GM12865 (cell line): ENCODE data around the gene FXYD5.

Source experiments
- DNase-seq: peaks from one replicate; pipeline ENCODE4 v3.0.0; 2010; ENCODE audit warnings: low read depth
- H3K4me3 ChIP-seq: 2 replicates; pipeline ENCODE4 v1.5.1; 2011; ENCODE audit warnings: mild to moderate bottlenecking, low read depth, low read length, control low read depth
- TF ChIP-seq, protein P1 (sequence below): IDR thresholded peaks from 2 replicates; pipeline ENCODE4 v1.5.1; 2011; ENCODE audit warnings: low read length, control low read depth, low read depth, inconsistent platforms; ENCODE audit not compliant: insufficient read depth; ENCODE audit errors: missing control alignments

The FXYD5 gene

DNA sequence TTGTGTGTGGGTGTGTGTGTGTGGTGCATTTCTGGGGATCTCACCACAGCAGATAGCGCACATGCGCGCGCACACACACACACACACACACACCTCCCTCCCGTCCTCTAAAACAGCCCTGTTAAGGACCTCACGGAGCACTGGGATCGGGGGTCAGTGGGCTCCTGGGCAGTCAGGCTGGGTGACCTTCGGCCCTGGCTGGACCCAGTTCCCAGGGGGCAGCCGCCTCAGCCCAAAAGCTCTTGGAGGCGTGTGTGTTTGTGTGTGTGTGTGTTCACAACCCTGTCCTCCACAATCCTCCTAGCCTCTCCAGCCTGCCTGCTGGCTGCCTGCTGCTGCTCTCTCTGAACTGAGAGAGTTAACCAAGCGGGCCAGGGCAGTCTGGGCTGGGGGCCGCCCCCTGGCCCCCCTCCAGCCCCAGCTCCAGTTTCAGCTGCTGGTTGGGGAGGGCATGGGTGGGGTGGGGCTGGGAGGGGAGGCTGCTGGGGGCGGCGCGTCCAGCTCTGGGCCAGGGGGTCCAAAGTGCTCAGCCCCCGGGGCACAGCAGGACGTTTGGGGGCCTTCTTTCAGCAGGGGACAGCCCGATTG is 16.1 kb upstream of the FXYD5 start, which contains the start of gene FXYD1:
TSS of gene FXYD1 (plus strand) at position 520 of the 588 bp plus-strand sequence. CDS start 1,256 bp downstream, outside the sequence.
- DNase-seq, result no peak
- H3K4me3 ChIP-seq, result no peak within 1 kb of the TSS
- TF ChIP-seq, protein P1, sequence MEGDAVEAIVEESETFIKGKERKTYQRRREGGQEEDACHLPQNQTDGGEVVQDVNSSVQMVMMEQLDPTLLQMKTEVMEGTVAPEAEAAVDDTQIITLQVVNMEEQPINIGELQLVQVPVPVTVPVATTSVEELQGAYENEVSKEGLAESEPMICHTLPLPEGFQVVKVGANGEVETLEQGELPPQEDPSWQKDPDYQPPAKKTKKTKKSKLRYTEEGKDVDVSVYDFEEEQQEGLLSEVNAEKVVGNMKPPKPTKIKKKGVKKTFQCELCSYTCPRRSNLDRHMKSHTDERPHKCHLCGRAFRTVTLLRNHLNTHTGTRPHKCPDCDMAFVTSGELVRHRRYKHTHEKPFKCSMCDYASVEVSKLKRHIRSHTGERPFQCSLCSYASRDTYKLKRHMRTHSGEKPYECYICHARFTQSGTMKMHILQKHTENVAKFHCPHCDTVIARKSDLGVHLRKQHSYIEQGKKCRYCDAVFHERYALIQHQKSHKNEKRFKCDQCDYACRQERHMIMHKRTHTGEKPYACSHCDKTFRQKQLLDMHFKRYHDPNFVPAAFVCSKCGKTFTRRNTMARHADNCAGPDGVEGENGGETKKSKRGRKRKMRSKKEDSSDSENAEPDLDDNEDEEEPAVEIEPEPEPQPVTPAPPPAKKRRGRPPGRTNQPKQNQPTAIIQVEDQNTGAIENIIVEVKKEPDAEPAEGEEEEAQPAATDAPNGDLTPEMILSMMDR, result no peak

DNA sequence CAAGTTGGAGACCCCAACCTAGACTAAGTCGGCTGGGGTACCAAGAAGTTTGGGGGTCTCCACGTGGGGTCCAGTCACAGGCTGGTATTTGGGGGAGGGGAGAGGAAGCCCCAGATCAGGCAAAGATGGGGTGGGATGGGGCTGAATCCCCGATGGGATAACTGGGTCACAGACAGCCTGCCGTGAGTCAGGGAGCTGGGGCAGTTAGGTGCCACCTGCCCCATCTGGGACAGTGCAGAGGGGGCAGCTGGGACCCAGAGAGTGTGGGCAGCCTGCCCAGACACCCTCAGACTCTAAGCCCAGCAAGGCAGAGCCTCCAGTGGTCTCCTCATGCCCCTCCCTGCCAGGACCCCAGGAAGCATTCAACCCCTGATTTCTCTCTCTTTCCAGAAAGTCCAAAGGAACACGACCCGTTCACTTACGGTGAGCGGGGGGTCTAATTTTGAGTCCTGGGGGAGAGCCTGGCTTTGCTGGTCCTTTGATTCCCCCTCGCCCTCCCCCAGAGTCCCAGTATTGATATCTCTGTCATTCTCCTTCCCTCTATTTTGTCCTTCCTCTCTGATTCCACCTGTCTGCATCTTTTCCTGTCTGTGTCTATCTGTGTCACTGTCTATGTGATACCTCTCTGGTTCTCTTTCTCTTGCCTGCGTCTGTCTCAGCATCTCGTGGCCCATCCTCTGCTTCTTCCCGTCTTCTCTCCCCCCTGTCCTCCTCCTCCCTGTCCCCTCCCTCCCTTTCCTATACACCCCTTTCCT is 14.2 kb upstream of the FXYD5 start:
- H3K4me3 ChIP-seq, result no peak overlapping the region
- no peak for DNase-seq
- TF ChIP-seq, protein P1, result no peak

DNA sequence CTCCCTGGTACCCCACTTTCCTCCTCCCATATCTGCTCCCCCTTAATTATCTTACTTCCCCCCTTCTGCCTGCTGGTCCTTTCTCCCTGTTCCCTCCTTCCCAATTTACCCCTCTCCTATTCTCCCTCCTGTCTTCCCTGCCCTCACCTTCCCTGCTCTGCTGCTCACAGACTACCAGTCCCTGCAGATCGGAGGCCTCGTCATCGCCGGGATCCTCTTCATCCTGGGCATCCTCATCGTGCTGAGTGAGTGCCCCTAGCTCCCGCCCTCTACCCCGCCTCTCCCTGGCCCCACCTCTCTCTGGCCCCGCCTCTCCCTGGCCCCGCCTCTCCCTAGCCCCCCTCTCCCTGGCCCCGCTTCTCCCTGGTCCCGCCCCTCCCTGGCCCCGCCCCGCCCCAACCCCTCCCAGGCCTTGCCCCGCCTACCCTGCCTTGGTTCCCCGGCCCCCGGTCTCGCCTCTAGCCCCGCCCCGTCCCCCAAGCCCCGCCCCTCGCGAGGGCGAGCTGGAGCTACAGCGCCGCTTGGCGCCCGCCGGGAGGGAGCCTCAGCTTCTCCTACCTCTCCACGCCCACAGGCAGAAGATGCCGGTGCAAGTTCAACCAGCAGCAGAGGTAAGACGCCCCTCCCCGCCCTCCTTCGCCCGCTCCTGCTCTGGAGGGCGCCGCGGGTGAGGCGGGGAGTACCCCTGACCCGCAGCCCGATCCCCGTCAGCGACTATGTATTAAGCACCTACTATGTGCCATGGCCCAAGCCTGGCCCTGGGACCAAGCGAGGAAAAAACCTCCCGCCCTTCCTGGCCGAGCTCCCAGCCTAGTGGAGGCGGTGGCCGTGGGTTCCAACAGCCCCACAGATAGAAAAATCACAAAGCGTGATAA is 13.3 kb upstream of the FXYD5 start:
- no peak overlapping the region for H3K4me3 ChIP-seq
- TF ChIP-seq, protein P1, result peak; percentile 57
- DNase-seq, result peak; percentile 92

DNA sequence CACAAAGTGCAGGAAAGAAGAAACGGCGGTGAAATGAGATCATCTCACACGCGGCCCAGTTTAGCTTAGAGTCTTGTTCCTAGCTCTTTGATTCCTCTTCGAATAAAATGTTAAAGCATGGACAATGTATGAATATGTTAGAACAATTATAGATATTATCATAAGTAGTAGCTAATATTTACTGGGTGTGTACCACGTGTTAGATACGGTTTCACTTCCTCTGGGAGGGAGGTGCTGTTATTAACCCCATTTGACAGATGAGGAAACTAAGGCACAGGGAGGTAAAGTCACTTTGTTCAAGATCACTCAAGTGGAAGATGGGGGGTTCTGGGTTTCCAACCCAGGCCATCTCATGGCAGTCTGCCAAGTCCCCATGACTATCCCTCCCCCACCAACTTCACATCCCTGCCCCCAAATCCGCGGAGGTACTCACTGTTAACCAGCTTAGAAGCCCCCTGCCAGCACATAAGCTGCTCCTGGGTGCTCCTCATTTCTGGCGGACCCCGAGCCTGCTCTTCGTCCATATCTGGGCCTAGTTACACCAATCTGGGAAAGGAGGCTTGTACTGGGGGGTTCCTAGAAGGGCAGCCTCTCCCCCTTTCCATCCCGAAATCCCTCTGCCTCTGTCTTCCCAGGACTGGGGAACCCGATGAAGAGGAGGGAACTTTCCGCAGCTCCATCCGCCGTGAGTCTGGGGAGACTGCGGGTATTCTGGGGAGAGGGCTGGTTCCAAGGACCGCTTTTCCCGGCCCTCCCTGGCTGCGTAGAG is 12.5 kb upstream of the FXYD5 start:
- TF ChIP-seq, protein P1, result no peak
- no peak for DNase-seq
- H3K4me3 ChIP-seq, result no peak overlapping the region

DNA sequence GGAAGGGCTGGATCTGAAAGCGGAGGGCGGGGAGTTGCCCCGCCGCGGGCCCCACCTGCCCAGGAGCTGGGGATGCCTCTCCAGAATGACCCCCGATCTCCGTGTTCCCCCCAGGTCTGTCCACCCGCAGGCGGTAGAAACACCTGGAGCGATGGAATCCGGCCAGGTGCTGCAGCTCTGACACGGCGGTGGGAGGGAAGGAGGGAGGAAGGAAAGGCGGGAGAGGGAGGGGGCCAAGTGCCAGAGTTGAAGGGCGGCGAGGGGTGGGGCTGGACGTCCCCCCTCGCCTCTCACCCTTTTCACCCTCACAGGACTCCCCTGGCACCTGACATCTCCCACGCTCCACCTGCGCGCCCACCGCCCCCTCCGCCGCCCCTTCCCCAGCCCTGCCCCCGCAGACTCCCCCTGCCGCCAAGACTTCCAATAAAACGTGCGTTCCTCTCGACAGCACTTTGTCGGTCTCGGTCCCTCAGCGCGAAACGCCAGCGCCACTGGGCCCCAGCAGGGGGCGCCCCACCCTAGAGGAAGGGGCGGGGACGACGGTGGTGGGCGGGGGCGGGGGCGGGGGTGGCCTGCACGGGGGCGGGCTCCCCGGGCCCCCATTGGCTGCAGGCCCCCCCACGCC is 11.8 kb upstream of the FXYD5 start:
- TF ChIP-seq, protein P1, result peak; percentile 48
- H3K4me3 ChIP-seq, result no peak overlapping the region
- DNase-seq, result peak; percentile 62

DNA sequence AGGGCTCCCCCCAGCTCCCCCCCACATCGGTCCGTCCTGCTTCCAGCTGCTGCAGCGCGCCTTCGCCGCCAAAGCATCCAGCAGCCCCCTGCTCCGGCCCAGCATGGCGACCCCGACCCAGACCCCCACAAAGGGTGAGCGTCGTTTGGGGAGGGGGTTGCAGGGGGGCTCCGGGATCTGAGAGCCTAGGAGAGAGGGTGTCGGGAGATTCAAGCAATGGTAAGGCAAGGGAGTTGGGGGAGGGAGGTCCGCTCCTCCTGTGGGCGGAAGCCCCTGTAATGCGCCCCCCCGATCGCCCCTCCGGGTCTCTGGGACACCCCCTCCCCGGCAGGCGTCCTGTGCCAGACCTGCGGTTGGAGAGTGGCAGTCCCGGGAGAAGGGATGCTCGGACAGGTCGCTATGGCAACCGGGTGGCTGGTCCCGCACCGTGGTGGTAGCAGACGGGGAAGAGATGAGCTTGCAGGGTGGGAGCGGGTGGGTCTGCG is 11.3 kb upstream of the FXYD5 start, which contains the start of gene FXYD7:
TSS of gene FXYD7 (plus strand) at position 25 of the 485 bp plus-strand sequence. CDS start at position 104, 79 bp downstream.
- H3K4me3 ChIP-seq, result no peak within 1 kb of the TSS
- DNase-seq, result no peak
- TF ChIP-seq, protein P1, result no peak
